ENCODE data around the gene RABGAP1.

Gene RABGAP1

GRCh38 chr9:123115146-123115913, 174.5 kb downstream of the RABGAP1 start:
- DNase-seq, result no peak

GRCh38 chr9:123116036-123116435, 175.2 kb downstream of the RABGAP1 start:
- no peak for DNase-seq

- no peak for DNase-seq
Observed at GRCh38 chr9:123119566-123119965, 178.7 kb downstream of the RABGAP1 start.

- no peak for DNase-seq
Observed at GRCh38 chr9:123120131-123120530, 179.3 kb downstream of the RABGAP1 start.

GRCh38 chr9:123120953-123121352, 180.1 kb downstream of the RABGAP1 start:
- DNase-seq, result no peak

- DNase-seq, result no peak
Observed at GRCh38 chr9:123121457-123121856, 180.6 kb downstream of the RABGAP1 start.

GRCh38 chr9:123127512-123128075, 186.8 kb downstream of the RABGAP1 start:
- DNase-seq, result no peak

GRCh38 chr9:123128591-123128990, 187.8 kb downstream of the RABGAP1 start:
- DNase-seq, result no peak

- no peak for DNase-seq
Observed at GRCh38 chr9:123129423-123129822, 188.6 kb downstream of the RABGAP1 start.

GRCh38 chr9:123131258-123131657, 190.4 kb downstream of the RABGAP1 start:
- no peak for DNase-seq

- DNase-seq, result no peak
Observed at GRCh38 chr9:123131993-123132392, 191.2 kb downstream of the RABGAP1 start.

- no peak for DNase-seq
Observed at GRCh38 chr9:123132696-123133095, 191.9 kb downstream of the RABGAP1 start.

GRCh38 chr9:123135430-123135829, 194.6 kb downstream of the RABGAP1 start:
- DNase-seq, result no peak

- no peak for DNase-seq
Observed at GRCh38 chr9:123138163-123138562, 197.3 kb downstream of the RABGAP1 start.

GRCh38 chr9:123149067-123149466, 208.2 kb downstream of the RABGAP1 start:
- DNase-seq, result no peak

- DNase-seq, result no peak
Observed at GRCh38 chr9:123150708-123151503, 210.1 kb downstream of the RABGAP1 start.
